HG03103 (cell line): ENCODE data around the gene ERVFRD-1.
"Not testable (repeated sequence)": the region's sequence is repeated elsewhere in the genome, so short reads cannot be mapped to it uniquely, and the experiment has no call there.

Experiments used
- ATAC-seq: cut with Tn5 transposase; IDR thresholded peaks from one replicate; pipeline ENCODE4 v1.9.1; 2021; ENCODE audit warnings: low read depth; ENCODE audit not compliant: unreplicated experiment

Gene ERVFRD-1

GRCh38 chr6:11092668-11093375 lies 18.7 kb downstream of the ERVFRD-1 start:
- ATAC-seq, result peak; percentile 34

- ATAC-seq, result not testable (repeated sequence)
Measured at GRCh38 chr6:11091141-11091540, 20.4 kb downstream of the ERVFRD-1 start.

- no peak for ATAC-seq
Measured at GRCh38 chr6:11089695-11090094, 21.8 kb downstream of the ERVFRD-1 start.

- not testable (repeated sequence) for ATAC-seq
Measured at GRCh38 chr6:11087141-11087812, 24.2 kb downstream of the ERVFRD-1 start.

- no peak for ATAC-seq
Measured at GRCh38 chr6:11085758-11086435, 25.6 kb downstream of the ERVFRD-1 start.

GRCh38 chr6:11083956-11084355 lies 27.6 kb downstream of the ERVFRD-1 start:
- no peak for ATAC-seq

GRCh38 chr6:11083491-11083890 lies 28.0 kb downstream of the ERVFRD-1 start:
- ATAC-seq, result no peak

GRCh38 chr6:11080296-11080695 lies 31.2 kb downstream of the ERVFRD-1 start:
- no peak for ATAC-seq

- no peak for ATAC-seq
Measured at GRCh38 chr6:11078266-11078665, 33.3 kb downstream of the ERVFRD-1 start.

- no peak for ATAC-seq
Measured at GRCh38 chr6:11076540-11076939, 35.0 kb downstream of the ERVFRD-1 start.

GRCh38 chr6:11072101-11072500 lies 39.4 kb downstream of the ERVFRD-1 start:
- no peak for ATAC-seq

- ATAC-seq, result no peak
Measured at GRCh38 chr6:11069760-11070159, 41.8 kb downstream of the ERVFRD-1 start.

- ATAC-seq, result no peak
Measured at GRCh38 chr6:11067348-11067747, 44.2 kb downstream of the ERVFRD-1 start.

- no peak for ATAC-seq
Measured at GRCh38 chr6:11066505-11067347, 44.8 kb downstream of the ERVFRD-1 start.

- ATAC-seq, result no peak
Measured at GRCh38 chr6:11065436-11066202, 45.9 kb downstream of the ERVFRD-1 start.

GRCh38 chr6:11064836-11065235 lies 46.7 kb downstream of the ERVFRD-1 start:
- no peak for ATAC-seq

GRCh38 chr6:11062715-11063114 lies 48.8 kb downstream of the ERVFRD-1 start:
- no peak for ATAC-seq

GRCh38 chr6:11062083-11062482 lies 49.4 kb downstream of the ERVFRD-1 start:
- ATAC-seq, result no peak

- ATAC-seq, result no peak
Measured at GRCh38 chr6:11058406-11058805, 53.1 kb downstream of the ERVFRD-1 start.

GRCh38 chr6:11056871-11057270 lies 54.7 kb downstream of the ERVFRD-1 start:
- ATAC-seq, result no peak
